BLaER1 treated with 17β-estradiol and CSF1 and Interleukin-3, amounts not matched to agents 10 nM and 100 nM (cell line): ENCODE results near the gene IGSF9B.

Experiments used
- H3K27ac ChIP-seq, 11 experiments: shearing (Covaris generic); formaldehyde crosslinking; 2 replicates each; pipeline ENCODE4 v1.8.1; 2022
- H3K27me3 ChIP-seq, 11 experiments: shearing (Covaris generic); formaldehyde crosslinking; 2 replicates each; pipeline ENCODE4 v1.8.1; 2022
- H3K36me3 ChIP-seq, 11 experiments: shearing (Covaris generic); formaldehyde crosslinking; 2 replicates each; pipeline ENCODE4 v1.8.1; 2022
- H3K4me1 ChIP-seq, 10 experiments: shearing (Covaris generic); formaldehyde crosslinking; 2 replicates each; pipeline ENCODE4 v1.8.1; 2022
- H3K4me2 ChIP-seq, 11 experiments: shearing (Covaris generic); formaldehyde crosslinking; 2 replicates each; pipeline ENCODE4 v1.8.1; 2022
- H3K4me3 ChIP-seq, 10 experiments: shearing (Covaris generic); formaldehyde crosslinking; 2 replicates each; pipeline ENCODE4 v1.8.1; 2022
- H3K9ac ChIP-seq, 11 experiments: shearing (Covaris generic); formaldehyde crosslinking; 2 replicates each; pipeline ENCODE4 v1.8.1; 2022
- H3K9me3 ChIP-seq, 11 experiments: shearing (Covaris generic); formaldehyde crosslinking; replicated peaks in 1 of 11; 2 replicates each; pipeline ENCODE4 v1.8.1; 2022
- H4K20me1 ChIP-seq, 11 experiments: shearing (Covaris generic); formaldehyde crosslinking; 2 replicates each; pipeline ENCODE4 v1.8.1; 2022
- Cebpa-rat ChIP-seq, 11 experiments: shearing (Covaris generic); IDR thresholded peaks; 2 replicates each; pipeline ENCODE4 v1.8.1; 2022

Gene IGSF9B

GRCh38 chr11:133953999-133954398 lies 2.8 kb downstream of the IGSF9B start:
- no peak overlapping the region for H3K9ac ChIP-seq
- 0 out of 22 replicates have a peak overlapping the region, but pooled peaks of 1 of the 11 experiments have one; percentile 92 for H3K4me2 ChIP-seq
- peaks cover 17 to 56% (median 44%) of the 10 kb centered on the region in 10 experiments for H3K4me1 ChIP-seq
- peaks cover 0 to 21% (median 0%) of the 10 kb centered on the region in 11 experiments; a peak in 9 of 22 replicates for H3K27me3 ChIP-seq
- no peak for TF ChIP-seq Cebpa-rat (IDR thresholded peaks at IDR 0.05)
- no peaks in the 10 kb centered on the region for H3K36me3 ChIP-seq
- no peak overlapping the region for H3K27ac ChIP-seq
- H4K20me1 ChIP-seq, result peaks cover 0 to 12% (median 0%) of the 10 kb centered on the region in 11 experiments; a peak in 2 of 22 replicates
- H3K9me3 ChIP-seq, result peaks cover 0 to 6% (median 0%) of the 10 kb centered on the region in 11 experiments; a peak in 5 of 22 replicates
- H3K4me3 ChIP-seq, result no peak overlapping the region

- no peak overlapping the region for H3K27ac ChIP-seq
- peaks cover 0 to 12% (median 0%) of the 10 kb centered on the region in 11 experiments; a peak in 3 of 22 replicates for H4K20me1 ChIP-seq
- peaks cover 0 to 21% (median 0%) of the 10 kb centered on the region in 11 experiments; a peak in 9 of 22 replicates for H3K27me3 ChIP-seq
- no peak overlapping the region for H3K9ac ChIP-seq
- H3K36me3 ChIP-seq, result no peaks in the 10 kb centered on the region
- TF ChIP-seq Cebpa-rat (IDR thresholded peaks at IDR 0.05), result no peak
- peaks cover 21 to 60% (median 48%) of the 10 kb centered on the region in 10 experiments for H3K4me1 ChIP-seq
- H3K4me3 ChIP-seq, result no peak overlapping the region
- H3K9me3 ChIP-seq, result peaks cover 0 to 6% (median 0%) of the 10 kb centered on the region in 11 experiments; a peak in 5 of 22 replicates
- peak overlapping the region in 3 of 11 experiments; percentile 1 to 93 (median 92); a peak in 2 of 22 replicates for H3K4me2 ChIP-seq
These were observed 3.2 kb downstream of the IGSF9B start for GRCh38 chr11:133953547-133953946.

DNA sequence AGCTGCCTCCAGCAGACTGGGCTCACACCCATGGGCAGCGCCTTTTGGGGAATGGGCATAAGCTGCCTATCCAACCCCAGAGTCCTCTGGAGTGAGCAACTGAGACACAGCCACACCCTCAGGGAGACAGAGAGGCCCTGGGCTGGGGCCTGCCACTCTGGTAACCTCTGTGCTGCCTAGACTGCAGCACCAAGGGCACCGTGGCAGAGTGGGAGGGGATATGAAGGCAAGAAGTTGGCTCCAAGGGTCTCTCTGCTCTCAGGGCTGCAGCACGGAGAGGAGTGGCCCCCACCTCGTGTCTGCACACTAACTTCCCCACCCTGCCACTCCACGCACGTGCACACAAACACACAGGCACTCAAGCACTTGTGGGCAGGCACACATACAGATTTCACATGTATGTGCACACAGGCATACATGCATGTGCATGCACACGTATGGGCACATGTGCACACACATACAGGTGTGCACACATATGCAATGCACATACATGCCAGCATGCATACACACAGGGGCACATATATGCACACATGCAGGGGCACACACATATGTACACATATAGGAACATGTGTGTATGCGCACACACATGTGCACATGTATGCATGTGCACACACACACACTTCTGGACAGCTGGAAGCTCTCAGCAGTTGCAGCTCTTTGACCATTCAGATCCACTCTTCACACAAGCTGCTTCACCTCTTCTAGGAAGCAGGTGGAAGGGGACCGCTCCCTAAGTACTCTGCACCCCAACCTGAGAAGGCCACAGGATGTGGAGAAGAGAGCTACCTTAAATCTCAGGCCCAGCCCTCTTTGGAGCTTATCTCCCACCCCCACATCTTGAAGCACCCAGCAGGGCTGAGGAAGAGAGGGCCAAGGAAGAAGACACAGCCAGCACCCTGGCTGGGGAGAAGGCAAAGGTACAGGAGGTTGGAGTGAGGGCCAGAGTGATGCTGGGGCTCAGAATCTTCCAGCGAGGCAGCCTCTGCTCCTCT lies 4.3 kb downstream of the IGSF9B start:
- peaks cover 0 to 16% (median 0%) of the 10 kb centered on the region in 11 experiments; a peak in 6 of 22 replicates for H4K20me1 ChIP-seq
- peaks cover 28 to 71% (median 59%) of the 10 kb centered on the region in 10 experiments for H3K4me1 ChIP-seq
- no peaks in the 10 kb centered on the region for H3K36me3 ChIP-seq
- H3K4me3 ChIP-seq, result no peak overlapping the region
- no peak overlapping the region for H3K27ac ChIP-seq
- H3K27me3 ChIP-seq, result peaks cover 0 to 21% (median 0%) of the 10 kb centered on the region in 11 experiments; a peak in 8 of 22 replicates
- H3K9me3 ChIP-seq, result peaks cover 0 to 6% (median 0%) of the 10 kb centered on the region in 11 experiments; a peak in 5 of 22 replicates
- H3K9ac ChIP-seq, result no peak overlapping the region
- TF ChIP-seq Cebpa-rat (IDR thresholded peaks at IDR 0.05), result no peak
- H3K4me2 ChIP-seq, result peak overlapping the region in 9 of 11 experiments; percentile 78 to 99 (median 90); a peak in 15 of 22 replicates

DNA sequence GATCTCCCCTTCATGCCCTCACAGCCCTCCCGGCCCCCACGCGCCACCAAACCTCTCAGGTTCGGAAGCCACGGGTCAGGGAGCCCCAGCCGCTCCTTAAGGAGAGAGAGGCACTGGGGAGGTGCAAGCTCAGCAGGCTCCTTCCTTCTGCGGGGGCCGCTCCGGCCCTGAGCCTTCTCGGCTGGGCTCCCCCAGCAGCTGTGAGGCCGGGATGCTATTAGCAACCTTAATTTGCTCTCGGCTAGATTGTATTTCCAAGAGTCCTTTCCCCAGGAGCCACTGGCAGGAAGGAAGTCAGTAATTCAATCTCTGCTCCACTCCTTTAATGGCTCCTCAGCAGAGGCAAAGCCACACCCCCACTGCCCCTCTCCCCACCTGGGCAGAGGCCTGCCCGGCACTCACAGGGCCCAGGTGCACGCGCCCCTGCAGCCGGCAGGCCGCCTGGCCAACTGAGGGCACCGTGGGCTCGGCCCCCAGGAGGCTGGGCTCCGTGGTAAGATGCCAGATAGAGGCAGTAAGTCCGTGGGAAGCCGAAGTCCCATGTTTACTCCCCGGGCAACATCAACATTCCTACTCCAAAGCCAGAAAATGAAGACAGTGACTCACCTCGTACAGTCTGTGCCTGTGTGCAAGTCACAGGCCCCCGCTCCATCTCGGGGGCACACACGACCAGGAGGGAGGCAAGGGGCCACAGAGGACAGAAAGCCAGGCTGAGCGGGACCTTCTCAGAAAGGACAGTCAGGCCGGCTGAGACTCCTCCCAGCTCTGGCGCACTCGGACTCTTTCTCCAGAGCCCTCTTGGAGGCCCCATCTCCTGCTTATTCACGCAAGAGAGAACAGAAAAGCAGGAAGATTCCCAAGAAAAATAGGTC lies 5.2 kb downstream of the IGSF9B start:
- peaks cover 0 to 16% (median 0%) of the 10 kb centered on the region in 11 experiments; a peak in 6 of 22 replicates for H3K27me3 ChIP-seq
- peak overlapping the region in 5 of 11 experiments; percentile 20 to 61 (median 52); a peak in 8 of 22 replicates for H3K9ac ChIP-seq
- peak overlapping the region in 7 of 10 experiments; percentile 12 to 45 (median 38); a peak in 8 of 20 replicates for H3K4me3 ChIP-seq
- H3K27ac ChIP-seq, result 0 out of 22 replicates have a peak overlapping the region, but pooled peaks of 2 of the 11 experiments have one; percentile 8 to 15
- no peaks in the 10 kb centered on the region for H3K36me3 ChIP-seq
- H3K4me1 ChIP-seq, result peaks cover 28 to 77% (median 66%) of the 10 kb centered on the region in 10 experiments
- H4K20me1 ChIP-seq, result peaks cover 0 to 25% (median 7%) of the 10 kb centered on the region in 11 experiments; a peak in 13 of 22 replicates
- TF ChIP-seq Cebpa-rat (IDR thresholded peaks at IDR 0.05), result no peak
- H3K4me2 ChIP-seq, result peak overlapping the region; percentile 68 to 99 (median 88)
- peaks cover 0 to 1% (median 0%) of the 10 kb centered on the region in 11 experiments; a peak in 3 of 22 replicates for H3K9me3 ChIP-seq

DNA sequence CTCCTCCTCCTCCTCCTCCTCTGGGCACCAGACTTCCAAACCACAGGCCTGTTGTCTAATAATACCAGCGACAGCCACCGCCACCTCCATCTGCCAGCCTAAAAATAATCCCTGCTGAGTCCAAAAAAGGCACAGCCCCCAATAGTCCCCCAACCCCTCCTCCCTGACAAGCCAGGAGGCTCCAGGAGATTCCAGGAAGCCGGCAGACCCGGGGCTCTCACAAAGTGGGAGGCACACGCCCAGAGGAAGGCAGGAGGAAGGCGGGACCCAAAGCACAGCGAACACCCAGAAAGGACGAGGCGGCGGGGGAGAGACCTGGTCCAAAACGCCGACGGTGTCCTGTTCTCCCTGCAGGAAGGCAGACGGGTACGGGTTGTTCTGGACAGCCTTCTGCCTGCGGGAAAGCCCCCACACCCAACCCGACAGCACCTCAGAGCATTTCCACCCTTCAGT lies 5.9 kb downstream of the IGSF9B start:
- TF ChIP-seq Cebpa-rat (IDR thresholded peaks at IDR 0.05), result no peak
- peaks cover 31 to 83% (median 70%) of the 10 kb centered on the region in 10 experiments for H3K4me1 ChIP-seq
- H4K20me1 ChIP-seq, result peaks cover 0 to 32% (median 9%) of the 10 kb centered on the region in 11 experiments; a peak in 14 of 22 replicates
- H3K27ac ChIP-seq, result peak overlapping the region in 3 of 11 experiments; percentile 8 to 18 (median 15); a peak in 1 of 22 replicates
- H3K27me3 ChIP-seq, result peaks cover 0 to 16% (median 0%) of the 10 kb centered on the region in 11 experiments; a peak in 5 of 22 replicates
- peak overlapping the region in 8 of 10 experiments; percentile 7 to 45 (median 34); a peak in 8 of 20 replicates for H3K4me3 ChIP-seq
- peak overlapping the region; percentile 68 to 99 (median 88) for H3K4me2 ChIP-seq
- H3K9ac ChIP-seq, result peak overlapping the region in 6 of 11 experiments; percentile 20 to 61 (median 42); a peak in 8 of 22 replicates
- H3K9me3 ChIP-seq, result no peaks in the 10 kb centered on the region
- no peaks in the 10 kb centered on the region for H3K36me3 ChIP-seq

DNA sequence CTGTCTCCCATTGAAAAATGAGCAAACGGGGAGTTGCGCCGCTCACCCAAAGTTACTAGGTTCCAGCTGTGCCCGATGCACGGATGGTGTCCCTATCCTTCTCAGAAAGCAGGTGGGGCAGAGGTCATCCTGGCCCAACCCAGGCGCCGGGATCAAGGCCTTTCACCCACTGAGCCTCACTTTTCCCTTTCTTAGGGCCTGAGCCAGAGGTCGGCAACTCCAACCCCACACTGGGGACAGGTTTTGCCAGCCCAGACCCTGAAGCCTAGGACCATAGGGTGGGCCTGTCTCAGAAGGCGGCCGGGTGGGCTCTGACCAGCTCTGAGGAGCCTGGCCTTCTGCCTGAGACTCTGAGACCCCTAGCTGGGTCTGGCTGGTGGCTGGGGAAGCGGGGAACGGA lies 6.3 kb downstream of the IGSF9B start:
- no peak for TF ChIP-seq Cebpa-rat (IDR thresholded peaks at IDR 0.05)
- peak overlapping the region in 5 of 10 experiments; percentile 7 to 45 (median 38); a peak in 4 of 20 replicates for H3K4me3 ChIP-seq
- H4K20me1 ChIP-seq, result peaks cover 0 to 37% (median 13%) of the 10 kb centered on the region in 11 experiments; a peak in 14 of 22 replicates
- no peaks in the 10 kb centered on the region for H3K36me3 ChIP-seq
- peak overlapping the region in 2 of 11 experiments; percentile 18 to 28; a peak in 1 of 22 replicates for H3K27ac ChIP-seq
- peak overlapping the region; percentile 68 to 99 (median 88); a peak in 21 of 22 replicates for H3K4me2 ChIP-seq
- H3K9ac ChIP-seq, result peak overlapping the region in 4 of 11 experiments; percentile 33 to 61 (median 52); a peak in 7 of 22 replicates
- H3K4me1 ChIP-seq, result peaks cover 36 to 87% (median 75%) of the 10 kb centered on the region in 10 experiments
- no peaks in the 10 kb centered on the region for H3K9me3 ChIP-seq
- peaks cover 0 to 16% (median 0%) of the 10 kb centered on the region in 11 experiments; a peak in 5 of 22 replicates for H3K27me3 ChIP-seq

- Histone ChIP-seq H3K27me3 (peaks cover 0 to 16% (median 0%) of the 10 kb centered on the region in 11 experiments; a peak in 5 of 22 replicates), H3K4me2 (peak overlapping the region in 9 of 11 experiments; percentile 41 to 99 (median 90); a peak in 16 of 22 replicates), H3K9ac (no peak overlapping the region), H3K4me3 (no peak overlapping the region), H3K27ac (no peak overlapping the region), H3K9me3 (no peaks in the 10 kb centered on the region), H3K4me1 (peaks cover 45 to 99% (median 88%) of the 10 kb centered on the region in 10 experiments), H3K36me3 (no peaks in the 10 kb centered on the region), H4K20me1 (peaks cover 0 to 42% (median 14%) of the 10 kb centered on the region in 11 experiments; a peak in 14 of 22 replicates)
- TF ChIP-seq Cebpa-rat (IDR thresholded peaks at IDR 0.05), result no peak
These were observed 7.6 kb downstream of the IGSF9B start for GRCh38 chr11:133949129-133949528.
